Measurements from ENCODE around the gene PARD3B. TPM values are rescaled to one million over a fixed set of nuclear protein-coding genes. Genes with fewer than 3 reads are reported as not detected.

The PARD3B gene
- total and polyA plus RNA-seq, 2 of the 8 experiments (the other 6 are each of a cell fraction or from before 2014, with no cell fraction given) = 1.2 to 5.7 TPM

DNA sequence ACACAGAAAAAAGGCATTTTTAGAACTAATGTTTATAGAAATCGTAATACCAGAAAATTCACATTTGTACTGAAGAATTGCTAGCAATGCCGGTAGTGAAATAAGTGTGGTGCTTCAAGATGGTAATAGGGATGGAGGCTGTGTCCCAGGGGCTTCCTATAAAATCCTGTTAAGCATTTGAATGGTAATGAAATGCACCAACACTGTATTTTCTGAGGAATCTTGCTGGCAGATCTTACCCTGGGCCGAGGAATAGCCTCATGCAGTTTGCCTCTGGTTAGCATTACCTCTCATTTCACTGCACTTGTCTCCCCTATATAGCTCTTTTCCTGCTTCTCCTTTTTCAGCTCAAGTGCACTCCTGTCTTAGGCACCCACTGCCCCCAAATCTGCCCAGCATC is 635.5 kb downstream of the PARD3B start:
- CTCF ChIA-PET (ENCODE audit: partially characterized antibody) = no interaction called here

More for the DNA sequence above, 635.5 kb downstream of the PARD3B start:
- H2BK120ac ChIP-seq (replicated peaks; ENCODE audit: low read depth, low read length) = no peak overlapping the region
- no peak overlapping the region; the same call in 1 of the 2 replicates for H2AK5ac ChIP-seq (ENCODE audit: low read depth, low read length)
- peak overlapping the region; percentile 45; the same call in 1 of the 2 replicates for H2BK12ac ChIP-seq (ENCODE audit: low read depth, low read length)
- H3K4me3 ChIP-seq (ENCODE audit: extremely low read depth in 1 of 4, insufficient read depth in 2 of 4, low read depth in 3 of 4, low read length in 4 of 4) = no peak overlapping the region
- no peak overlapping the region for H3K4ac ChIP-seq (replicated peaks; ENCODE audit: insufficient read length, low read depth, low read length)
- no peak overlapping the region for H2BK20ac ChIP-seq (ENCODE audit: low read length)
- H4K91ac ChIP-seq (replicated peaks; ENCODE audit: insufficient read length, low read length) = no peak overlapping the region
- no peaks in the 10 kb centered on the region for H3K23me2 ChIP-seq (ENCODE audit: low read depth, low read length)
- no peak overlapping the region for H3K27ac ChIP-seq (ENCODE audit: low read depth, low read length)
- peaks cover 0 to 8% (median 1%) of the 10 kb centered on the region in 4 experiments; a peak in 2 of 7 replicates for H3K4me1 ChIP-seq (replicated peaks in 1 of 4; ENCODE audit: control insufficient read depth in 3 of 4, insufficient read depth in 4 of 4, low read length in 3 of 4)
- POLR2A ChIA-PET (ENCODE audit: partially characterized antibody) = no interaction called here
- WGBS, 2 experiments (ENCODE audit: extremely low coverage in 1 of 2, insufficient coverage in 1 of 2, insufficient read length in 1 of 2, insufficient replicate concordance in 2 of 2, low coverage in 1 of 2, low lambda C conversion rate in 2 of 2, missing lambda C conversion rate in 1 of 2) = 85% methylated on average over 3 of the region's 3 CpGs; no CpG with 5 or more reads in 1 of the 2 experiments
- H4K20me1 ChIP-seq (replicated peaks in 1 of 2; ENCODE audit: control insufficient read depth in 1 of 2, insufficient read depth in 2 of 2, low read length in 2 of 2) = no peaks in the 10 kb centered on the region
- DNase-seq (ENCODE audit: low read depth in 1 of 2, low spot score in 2 of 2) = no peak
- H3K4me2 ChIP-seq (ENCODE audit: insufficient read depth in 1 of 2, low read depth in 2 of 2, low read length in 2 of 2) = no peak overlapping the region
- FAIRE-seq = no peak
- no peak overlapping the region for H3K23ac ChIP-seq (ENCODE audit: insufficient read length)
- H3K14ac ChIP-seq (ENCODE audit: insufficient read length) = no peak overlapping the region
- H3K56ac ChIP-seq (replicated peaks; ENCODE audit: insufficient read length, low read depth, low read length) = no peak overlapping the region
- no peak overlapping the region for H4K8ac ChIP-seq (ENCODE audit: extremely low read depth, insufficient read depth, low read length)
- no peaks in the 10 kb centered on the region for H3K79me1 ChIP-seq (ENCODE audit: low read depth, low read length)
- TF ChIP-seq EP300 (IDR thresholded peaks at IDR 0.05; ENCODE audit: borderline replicate concordance in 1 of 2, low read depth in 2 of 2, low read length in 2 of 2) (no peak), RBBP5 (IDR thresholded peaks at IDR 0.05; ENCODE audit: borderline replicate concordance, low read depth, low read length) (no peak), YY1 (IDR thresholded peaks at IDR 0.05; ENCODE audit: low read depth, low read length) (no peak), CHD1 (IDR thresholded peaks at IDR 0.05; ENCODE audit: low read depth, low read length) (no peak), MAX (IDR thresholded peaks at IDR 0.05) (no peak), BRCA1 (IDR thresholded peaks at IDR 0.05; ENCODE audit: low read depth, low read length) (no peak), JUN (IDR thresholded peaks at IDR 0.05; ENCODE audit: low read depth, low read length) (no peak), BCL11A (IDR thresholded peaks at IDR 0.05; ENCODE audit: low read depth in 2 of 2, low read length in 2 of 2) (no peak), EZH2 (IDR thresholded peaks at IDR 0.05; ENCODE audit: low read depth, low read length, severe bottlenecking) (no peak), CREB1 (IDR thresholded peaks at IDR 0.05) (no peak), RAD21 (IDR thresholded peaks at IDR 0.05 in 1 of 2, conservative IDR thresholded peaks at IDR 0.05 in 1 of 2; ENCODE audit: low read depth in 2 of 2, low read length in 2 of 2) (no peak; a peak in 1 of 4 replicates), TAF7 (optimal IDR thresholded peaks at IDR 0.05; ENCODE audit: borderline replicate concordance, low read depth, low read length) (no peak)
- no peak overlapping the region for H2BK5ac ChIP-seq (ENCODE audit: low read depth, low read length)
- H2AFZ ChIP-seq (ENCODE audit: low read length) = no peak overlapping the region
- H4K5ac ChIP-seq (ENCODE audit: insufficient read length, low read depth, low read length) = no peak overlapping the region
- H3K27me3 ChIP-seq (replicated peaks in 1 of 4; ENCODE audit: control insufficient read depth in 3 of 4, extremely low read depth in 1 of 4, insufficient read depth in 3 of 4, low read length in 3 of 4) = no peaks in the 10 kb centered on the region
- peak overlapping the region; percentile 61 for H2BK15ac ChIP-seq (ENCODE audit: low read length)
- no peak overlapping the region for H3K9ac ChIP-seq (replicated peaks in 1 of 4; ENCODE audit: extremely low read depth in 1 of 4, low read depth in 3 of 4, low read length in 3 of 4)
- H3K18ac ChIP-seq (ENCODE audit: extremely low read depth, low read length) = no peak overlapping the region; the same call in 1 of the 2 replicates
- no peaks in the 10 kb centered on the region for H3K9me3 ChIP-seq (ENCODE audit: insufficient read depth in 2 of 2, low read depth in 1 of 2, low read length in 1 of 2)
- no peaks in the 10 kb centered on the region; a peak in 1 of 8 replicates for H3K36me3 ChIP-seq (ENCODE audit: control insufficient read depth in 2 of 4, insufficient read depth in 4 of 4, low read length in 3 of 4)
- no peaks in the 10 kb centered on the region for H3K79me2 ChIP-seq (ENCODE audit: control insufficient read depth in 1 of 2, insufficient read depth in 2 of 2, low read length in 2 of 2)

Measured in H1 (cell line).